Activated naive CD8-positive, alpha-beta T cell treated with anti-CD3 and anti-CD28 coated beads for 36 hours (primary cell): ENCODE data around the gene PRRG4. TPM values are rescaled to one million over a fixed set of nuclear protein-coding genes. Genes with fewer than 3 reads are reported as not detected.
"Not testable (repeated sequence)": the region's sequence is repeated elsewhere in the genome, so short reads cannot be mapped to it uniquely, and the experiment has no call there.

Experiments used
- DNase-seq: peaks from one replicate; pipeline ENCODE4 v3.0.0; 2021
- H3K27ac Mint-ChIP-seq: one replicate; pipeline ENCODE4 v1.8.0; 2022; ENCODE audit warnings: mild to moderate bottlenecking, moderate library complexity, mixed read lengths
- H3K27me3 Mint-ChIP-seq: one replicate; pipeline ENCODE4 v1.8.0; 2022; ENCODE audit warnings: mild to moderate bottlenecking, mixed read lengths
- H3K36me3 Mint-ChIP-seq: one replicate; pipeline ENCODE4 v1.8.0; 2021; ENCODE audit warnings: mild to moderate bottlenecking, mixed read lengths
- H3K4me1 Mint-ChIP-seq: one replicate; pipeline ENCODE4 v1.8.0; 2021; ENCODE audit warnings: mixed read lengths
- H3K4me3 Mint-ChIP-seq: one replicate; pipeline ENCODE4 v1.8.0; 2022; ENCODE audit warnings: mild to moderate bottlenecking, moderate library complexity, mixed read lengths
- H3K9me3 Mint-ChIP-seq: one replicate; pipeline ENCODE4 v1.8.0; 2022; ENCODE audit warnings: mixed read lengths
- total RNA-seq, 2 experiments: library from RNA; stranded (reverse); gene quantifications; one replicate each; pipeline ENCODE4 v1.2.3, GENCODE V29; 2021

The PRRG4 gene
- total RNA-seq, 2 experiments from 2014 or later = 0.87 to 0.90 TPM

- H3K4me3 Mint-ChIP-seq, H3K27me3 Mint-ChIP-seq, DNase-seq, H3K36me3 Mint-ChIP-seq, H3K27ac Mint-ChIP-seq, H3K9me3 Mint-ChIP-seq: not testable (repeated sequence)
- peaks cover 10% of the 10 kb centered on the region for H3K4me1 Mint-ChIP-seq
Observed at GRCh38 chr11:32887707-32888383, 58.1 kb downstream of the PRRG4 start.

DNA sequence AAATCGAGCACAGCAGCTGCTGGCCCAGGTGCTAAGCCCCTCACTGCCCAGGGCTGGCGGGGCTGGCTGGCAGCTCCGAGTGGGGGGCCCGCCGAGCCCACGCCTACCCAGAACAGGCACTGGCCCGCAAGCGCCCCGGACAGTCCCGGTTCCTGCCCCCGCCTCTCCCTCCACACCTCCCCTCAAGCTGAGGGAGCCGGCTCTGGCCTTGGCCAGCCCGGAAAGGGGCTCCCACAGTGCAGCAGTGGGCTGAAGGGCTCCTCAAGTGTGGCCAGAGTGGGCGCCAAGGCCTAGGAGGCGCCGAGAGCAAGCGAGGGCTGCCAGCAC, 58.6 kb downstream of the PRRG4 start:
- not testable (repeated sequence) for H3K36me3 Mint-ChIP-seq, DNase-seq, H3K27ac Mint-ChIP-seq, H3K4me3 Mint-ChIP-seq, H3K27me3 Mint-ChIP-seq, H3K9me3 Mint-ChIP-seq
- H3K4me1 Mint-ChIP-seq = peaks cover 10% of the 10 kb centered on the region

DNA sequence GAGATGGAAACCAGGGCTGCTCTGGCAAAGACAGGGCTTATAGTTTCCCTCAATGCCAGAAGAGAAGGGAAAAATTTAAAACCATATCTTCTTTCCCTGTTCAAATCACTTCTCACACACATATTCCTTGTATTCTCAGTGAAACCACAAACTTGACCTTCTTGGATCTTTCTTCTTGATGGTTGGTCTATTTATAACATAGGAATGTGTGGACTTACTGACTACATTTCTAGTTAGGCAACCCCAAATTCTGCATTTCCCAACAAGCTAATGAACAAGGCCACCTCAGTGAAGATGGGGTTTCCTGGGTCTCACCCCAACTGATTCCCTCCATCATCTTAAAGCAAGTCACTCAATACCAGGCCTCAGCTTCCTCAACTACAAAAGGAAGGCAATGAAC, 59.1 kb downstream of the PRRG4 start:
- Mint-ChIP-seq H3K4me3 (no peak overlapping the region), H3K27ac (no peak overlapping the region), H3K36me3 (peaks cover 3% of the 10 kb centered on the region), H3K9me3 (no peaks in the 10 kb centered on the region), H3K4me1 (peaks cover 10% of the 10 kb centered on the region), H3K27me3 (no peaks in the 10 kb centered on the region)
- no peak for DNase-seq

- no peaks in the 10 kb centered on the region for H3K27me3 Mint-ChIP-seq
- peaks cover 9% of the 10 kb centered on the region for H3K36me3 Mint-ChIP-seq
- peaks cover 27% of the 10 kb centered on the region for H3K4me1 Mint-ChIP-seq
- DNase-seq = no peak
- peak overlapping the region; percentile 12 for H3K4me3 Mint-ChIP-seq
- H3K9me3 Mint-ChIP-seq = no peaks in the 10 kb centered on the region
- peak overlapping the region; percentile 89 for H3K27ac Mint-ChIP-seq
Observed at GRCh38 chr11:32890843-32891656, 61.3 kb downstream of the PRRG4 start.

GRCh38 chr11:32891657-32892354, 62.1 kb downstream of the PRRG4 start:
- Mint-ChIP-seq H3K9me3 (no peaks in the 10 kb centered on the region), H3K4me1 (peaks cover 29% of the 10 kb centered on the region), H3K36me3 (peaks cover 11% of the 10 kb centered on the region), H3K27me3 (no peaks in the 10 kb centered on the region), H3K4me3 (peak overlapping the region; percentile 75), H3K27ac (peak overlapping the region; percentile 89)
- no peak for DNase-seq

DNA sequence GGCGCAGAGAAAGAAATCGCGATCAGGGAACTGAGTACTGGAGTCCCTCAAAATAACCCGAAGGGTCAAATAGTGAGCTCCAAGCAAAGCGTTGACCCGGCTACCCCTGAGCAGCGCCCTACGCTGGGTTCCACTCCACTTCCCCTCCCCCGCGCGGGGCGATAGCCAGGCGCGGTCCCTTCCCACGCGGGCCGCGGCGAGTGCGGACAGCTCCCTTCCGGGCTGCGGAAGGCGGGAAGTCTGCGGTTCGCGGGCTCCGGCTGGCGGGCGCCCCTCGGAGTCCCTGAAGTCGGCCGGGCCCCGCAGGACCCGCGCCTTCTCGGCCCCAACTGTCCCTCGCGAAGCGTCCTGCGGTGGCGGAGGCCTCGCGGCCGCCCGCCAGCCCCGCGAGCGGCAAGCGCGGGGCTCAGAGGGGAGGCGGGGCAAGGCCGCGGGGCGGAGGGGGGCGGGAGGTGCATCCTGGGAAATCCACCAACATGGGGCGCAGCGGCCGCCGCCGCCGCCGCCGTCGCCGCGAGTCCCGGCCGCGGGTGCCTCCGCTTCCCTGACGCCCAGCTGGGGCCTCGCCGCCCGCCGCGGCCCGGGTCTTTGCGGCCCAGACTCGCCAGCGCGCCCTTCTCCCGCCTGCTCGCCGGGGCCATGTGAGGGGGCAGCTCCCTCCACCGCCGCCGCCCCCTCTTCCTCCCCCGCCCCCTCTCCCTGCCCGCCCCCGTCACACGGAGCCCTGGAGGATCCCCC, 62.8 kb downstream of the PRRG4 start, which contains the start of gene QSER1:
Gene QSER1 (plus strand): TSS at position 457 of the 738 bp plus-strand sequence. CDS start 315 bp downstream, outside the sequence.
- Mint-ChIP-seq H3K9me3 (no peaks in the 10 kb centered on the region), H3K4me1 (peaks cover 35% of the 10 kb centered on the region)

GRCh38 chr11:32893093-32893342, 63.3 kb downstream of the PRRG4 start:
- Mint-ChIP-seq H3K4me1 (peaks cover 40% of the 10 kb centered on the region), H3K36me3 (peaks cover 18% of the 10 kb centered on the region), H3K27me3 (no peaks in the 10 kb centered on the region), H3K4me3 (peak overlapping the region; percentile 98), H3K27ac (no peak overlapping the region), H3K9me3 (no peaks in the 10 kb centered on the region)
- DNase-seq = no peak

More for the DNA sequence above, 62.8 kb downstream of the PRRG4 start, which contains the start of gene QSER1:
- Mint-ChIP-seq H3K27ac (peak within 1 kb of the TSS; percentile 98), H3K4me3 (peak within 1 kb of the TSS; percentile 98), H3K36me3 (peaks cover 13% of the 10 kb centered on the region), H3K27me3 (no peaks in the 10 kb centered on the region)
- DNase-seq = peak; percentile 72

GRCh38 chr11:32893343-32894148, 63.8 kb downstream of the PRRG4 start:
- DNase-seq = peak; percentile 71
- no peaks in the 10 kb centered on the region for H3K27me3 Mint-ChIP-seq

GRCh38 chr11:32894149-32894827, 64.6 kb downstream of the PRRG4 start:
- H3K4me3 Mint-ChIP-seq = peak overlapping the region; percentile 98
- H3K4me1 Mint-ChIP-seq = peaks cover 44% of the 10 kb centered on the region
- H3K9me3 Mint-ChIP-seq = no peaks in the 10 kb centered on the region
- peak; percentile 32 for DNase-seq
- H3K27me3 Mint-ChIP-seq = no peaks in the 10 kb centered on the region
- H3K27ac Mint-ChIP-seq = peak overlapping the region; percentile 98
- H3K36me3 Mint-ChIP-seq = peaks cover 21% of the 10 kb centered on the region

More at GRCh38 chr11:32893343-32894148, 63.8 kb downstream of the PRRG4 start:
- Mint-ChIP-seq H3K27ac (peak overlapping the region; percentile 98), H3K9me3 (no peaks in the 10 kb centered on the region), H3K36me3 (peaks cover 18% of the 10 kb centered on the region), H3K4me3 (peak overlapping the region; percentile 98), H3K4me1 (peaks cover 40% of the 10 kb centered on the region)

- no peaks in the 10 kb centered on the region for H3K9me3 Mint-ChIP-seq
- peak overlapping the region; percentile 98 for H3K4me3 Mint-ChIP-seq
- peaks cover 27% of the 10 kb centered on the region for H3K36me3 Mint-ChIP-seq
- no peaks in the 10 kb centered on the region for H3K27me3 Mint-ChIP-seq
- H3K27ac Mint-ChIP-seq = peak overlapping the region; percentile 38
- peaks cover 50% of the 10 kb centered on the region for H3K4me1 Mint-ChIP-seq
- no peak for DNase-seq
Observed at GRCh38 chr11:32894921-32895320, 65.2 kb downstream of the PRRG4 start.

GRCh38 chr11:32895471-32895870, 65.7 kb downstream of the PRRG4 start:
- H3K9me3 Mint-ChIP-seq = no peaks in the 10 kb centered on the region
- H3K27me3 Mint-ChIP-seq = no peaks in the 10 kb centered on the region
- H3K27ac Mint-ChIP-seq = no peak overlapping the region
- peaks cover 29% of the 10 kb centered on the region for H3K36me3 Mint-ChIP-seq
- H3K4me3 Mint-ChIP-seq = peak overlapping the region; percentile 25
- H3K4me1 Mint-ChIP-seq = peaks cover 51% of the 10 kb centered on the region
- no peak for DNase-seq

DNA sequence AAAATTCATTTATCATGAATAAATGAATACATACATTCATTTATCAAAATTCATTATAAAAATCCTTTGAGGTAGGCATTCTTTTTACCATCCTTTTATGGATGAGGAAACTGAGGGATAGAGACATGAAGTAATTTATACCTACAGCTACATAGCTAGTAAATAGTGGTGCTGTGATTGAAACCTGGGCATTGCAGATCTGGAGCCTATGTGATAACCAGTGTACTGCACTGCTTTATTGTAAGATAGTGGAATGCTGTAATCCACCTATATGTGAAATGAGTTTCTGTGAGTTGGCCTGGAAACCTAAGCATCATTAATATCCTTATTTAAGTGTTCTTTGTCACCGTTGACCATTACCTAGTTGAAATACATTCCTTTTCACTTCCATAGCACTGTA, 67.4 kb downstream of the PRRG4 start:
- DNase-seq = no peak
- Mint-ChIP-seq H3K9me3 (no peaks in the 10 kb centered on the region), H3K4me3 (no peak overlapping the region), H3K4me1 (peaks cover 42% of the 10 kb centered on the region), H3K27ac (no peak overlapping the region), H3K36me3 (peaks cover 31% of the 10 kb centered on the region), H3K27me3 (no peaks in the 10 kb centered on the region)

GRCh38 chr11:32899438-32899837, 69.7 kb downstream of the PRRG4 start:
- Mint-ChIP-seq H3K4me3 (no peak overlapping the region), H3K4me1 (peaks cover 38% of the 10 kb centered on the region), H3K36me3 (peaks cover 33% of the 10 kb centered on the region), H3K27ac (no peak overlapping the region), H3K9me3 (no peaks in the 10 kb centered on the region), H3K27me3 (no peaks in the 10 kb centered on the region)
- DNase-seq = no peak
